HepG2 (cell line): ENCODE measurements around the gene NEUROG2. TPM values are rescaled to one million over a fixed set of nuclear protein-coding genes. Genes with fewer than 3 reads are reported as not detected.

Experiments
- ATAC-seq: fragments of 200-7000 bp; cut with Tn5 transposase; 3 replicates; pipeline ENCODE4 v1.9.1; 2020; ENCODE audit warnings: mild to moderate bottlenecking, moderate library complexity
- BruUV-seq: library from RNA; stranded (reverse); fragments of 400-500 nt; replicated peaks from 2 replicates; lab custom pipeline; 2021; lab: Mats Ljungman, UMichigan
- CTCF ChIA-PET: fragments of 300-600 bp; formaldehyde crosslinking; extraction: SDS; loops from one replicate; lab custom pipeline; 2021; ENCODE audit warnings: low total read pairs, inconsistent platforms, low intra/inter-chr PET ratio; lab: Yijun Ruan, JAX
- POLR2A ChIA-PET: fragments of 350-600 bp; sonication (Branson Sonifier 250); formaldehyde crosslinking; loops from one replicate; lab custom pipeline; 2020; ENCODE audit warnings: antibody characterized with exemption, inconsistent platforms; lab: Yijun Ruan, JAX
- DNase-seq: peaks from one replicate; pipeline ENCODE4 v3.0.0-alpha.2; 2015; ENCODE audit warnings: low spot score
- FAIRE-seq: peaks from 3 replicates; lab custom pipeline; 2011; peaks lifted over from hg19 to GRCh38; lab: Jason Lieb, UNC
- H2AFZ ChIP-seq: one replicate; pipeline ENCODE4 v1.6.1; 2011; ENCODE audit warnings: low read length, inconsistent platforms
- H3K27ac ChIP-seq: fragments of 300-600 bp; 3 replicates; pipeline ENCODE4 v1.8.0; 2011; ENCODE audit warnings: mixed run types, mild to moderate bottlenecking, mixed read lengths, low read length, inconsistent platforms; ENCODE audit not compliant: insufficient read depth; ENCODE audit errors: extremely low read length
- H3K27me3 ChIP-seq, 2 experiments: fragments of 200-600 bp in 1 of 2; 2 replicates in 1 of 2; 3 replicates in 1 of 2; pipeline versions ENCODE4 v1.6.0 to v1.8.0; 2011; ENCODE audit warnings: low read length in 2 of 2, mild to moderate bottlenecking in 2 of 2, moderate library complexity in 2 of 2, inconsistent platforms in 1 of 2; ENCODE audit not compliant: insufficient read depth in 2 of 2, control insufficient read depth in 1 of 2
- H3K36me3 ChIP-seq, 2 experiments: fragments of 200-600 bp in 1 of 2; replicated peaks in 1 of 2; 2 replicates in 1 of 2; 3 replicates in 1 of 2; pipeline versions ENCODE4 v1.5.1 to v1.8.0; 2011; ENCODE audit warnings: low read length in 2 of 2, inconsistent platforms in 1 of 2; ENCODE audit not compliant: insufficient read depth in 2 of 2, control insufficient read depth in 1 of 2
- H3K4me1 ChIP-seq: 2 replicates; pipeline ENCODE4 v1.5.1; 2012; ENCODE audit warnings: low read length, inconsistent platforms; ENCODE audit not compliant: insufficient read depth
- H3K4me2 ChIP-seq: 2 replicates; pipeline ENCODE4 v1.6.0; 2011; ENCODE audit warnings: low read depth, low read length, inconsistent platforms
- H3K4me3 ChIP-seq, 3 experiments: fragments of 200-600 bp in 1 of 3; sonication (generic), shearing (Covaris generic) in 1 of 3; replicated peaks in 1 of 3; 2 replicates each; pipeline ENCODE4 v1.5.1; 2011 to 2016; ENCODE audit warnings: low read length in 3 of 3, inconsistent platforms in 2 of 3, low read depth in 2 of 3, mild to moderate bottlenecking in 2 of 3, control low read depth in 1 of 3, mixed read lengths in 1 of 3; ENCODE audit not compliant: insufficient read depth in 1 of 3
- H3K79me2 ChIP-seq: one replicate; pipeline ENCODE4 v1.6.1; 2011; ENCODE audit warnings: low read length, inconsistent platforms; ENCODE audit not compliant: insufficient read depth
- H3K9ac ChIP-seq: 2 replicates; pipeline ENCODE4 v1.6.0; 2011; ENCODE audit warnings: mild to moderate bottlenecking, low read depth, low read length, inconsistent platforms; ENCODE audit not compliant: insufficient read depth
- H3K9me3 ChIP-seq: 2 replicates; pipeline ENCODE4 v1.5.1; 2012; ENCODE audit warnings: mild to moderate bottlenecking, low read length
- H4K20me1 ChIP-seq: 2 replicates; pipeline ENCODE4 v1.6.0; 2011; ENCODE audit warnings: inconsistent platforms, mild to moderate bottlenecking, low read length, moderate library complexity; ENCODE audit not compliant: insufficient read depth
- FOXJ3 ChIP-seq: sonication (generic); formaldehyde crosslinking; IDR thresholded peaks from 2 replicates; pipeline ENCODE4 v1.4.0; 2020; ENCODE audit warnings: missing genetic modification reagents, mild to moderate bottlenecking, borderline replicate concordance
- HOXA5 ChIP-seq: sonication (generic); formaldehyde crosslinking; IDR thresholded peaks from 2 replicates; pipeline ENCODE4 v1.4.0; 2020; ENCODE audit warnings: missing genetic modification reagents
- MATR3 ChIP-seq: sonication (generic); formaldehyde crosslinking; IDR thresholded peaks from 2 replicates; pipeline ENCODE4 v1.4.0; 2020; ENCODE audit warnings: missing genetic modification reagents
- NCOA5 ChIP-seq: sonication (generic); formaldehyde crosslinking; IDR thresholded peaks from 2 replicates; pipeline ENCODE4 v1.4.0; 2020; ENCODE audit warnings: missing genetic modification reagents
- NR1H2 ChIP-seq: sonication (generic); formaldehyde crosslinking; IDR thresholded peaks from 2 replicates; pipeline ENCODE4 v1.8.1; 2022; ENCODE audit warnings: low read depth, missing genetic modification reagents, borderline replicate concordance
- PHF5A ChIP-seq: IDR thresholded peaks from one replicate; pipeline ENCODE4 v1.6.1; 2018; ENCODE audit warnings: low read depth, missing genetic modification reagents; ENCODE audit not compliant: unreplicated experiment
- PITX1 ChIP-seq: sonication (generic); formaldehyde crosslinking; IDR thresholded peaks from 2 replicates; pipeline ENCODE4 v1.5.1; 2020; ENCODE audit warnings: mild to moderate bottlenecking, missing genetic modification reagents
- REXO4 ChIP-seq: sonication (generic); formaldehyde crosslinking; IDR thresholded peaks from 2 replicates; pipeline ENCODE4 v1.8.0; 2022; ENCODE audit warnings: missing genetic modification reagents, mild to moderate bottlenecking, borderline replicate concordance
- ZBTB3 ChIP-seq: sonication (generic); formaldehyde crosslinking; IDR thresholded peaks from 2 replicates; pipeline ENCODE4 v1.4.0; 2020; ENCODE audit warnings: low read depth, mild to moderate bottlenecking, moderate library complexity, missing genetic modification reagents, borderline replicate concordance
- ZNF17 ChIP-seq: sonication (generic); formaldehyde crosslinking; IDR thresholded peaks from 2 replicates; pipeline ENCODE4 v1.5.0; 2020; ENCODE audit warnings: mild to moderate bottlenecking, missing genetic modification reagents
- ZSCAN29 ChIP-seq: sonication (generic); formaldehyde crosslinking; conservative IDR thresholded peaks from 2 replicates; pipeline ENCODE4 v1.4.0; 2020; ENCODE audit warnings: mild to moderate bottlenecking, missing genetic modification reagents
- whole genome bisulfite sequencing: methylation state at CpG from one replicate; pipeline ENCODE4 v1.1.6; 2017; ENCODE audit warnings: low lambda C conversion rate; 5-methylcytosine and 5-hydroxymethylcytosine counted together
- in situ Hi-C: cut with HindIII; loops from 2 replicates; pipeline ENCODE4 v1.10.0; 2017; ENCODE audit warnings: low pct_unique_long_range_greater_than_20kb; ENCODE audit not compliant: extremely low pct_ligation_motif_present
- intact Hi-C: fragments of 100-400 bp; cut with micrococcal nuclease; formaldehyde crosslinking; loops from one replicate; pipeline ENCODE4 v1.10.0; 2022; ENCODE audit not compliant: unreplicated experiment
- polyA plus RNA-seq, 8 experiments: library from polyadenylated mRNA; depleted of rRNA in 3 of 8; stranded (reverse) in 7 of 8; unstranded in 1 of 8; fragments of >200 nt; fragmentation: Illumina TruSeq in 4 of 8; extraction: Trizol in 4 of 8; gene quantifications; 2 replicates each; pipeline versions ENCODE4 v1.2.1 to v1.2.3, GENCODE V29; 2011 to 2016; ENCODE audit warnings: low read depth in 4 of 8, missing spikeins in 1 of 8, mixed read lengths in 1 of 8; ENCODE audit not compliant: insufficient read depth in 1 of 8
- total RNA-seq, 5 experiments: library from RNA; depleted of rRNA; stranded (reverse); fragments of >200 nt; fragmentation: Illumina TruSeq; extraction: Trizol; gene quantifications; 2 replicates each; pipeline ENCODE4 v1.2.3, GENCODE V29; 2016; ENCODE audit warnings: low read depth in 1 of 5
- TF ChIP-seq, protein P1 (sequence below): sonication (generic); formaldehyde crosslinking; conservative IDR thresholded peaks from 2 replicates; pipeline ENCODE4 v1.4.0; 2020; ENCODE audit warnings: missing genetic modification reagents

NEUROG2 gene
- total and polyA plus RNA-seq, 2 of the 13 experiments (the other 11 are each of a cell fraction or from before 2014, with no cell fraction given): not detected

DNA sequence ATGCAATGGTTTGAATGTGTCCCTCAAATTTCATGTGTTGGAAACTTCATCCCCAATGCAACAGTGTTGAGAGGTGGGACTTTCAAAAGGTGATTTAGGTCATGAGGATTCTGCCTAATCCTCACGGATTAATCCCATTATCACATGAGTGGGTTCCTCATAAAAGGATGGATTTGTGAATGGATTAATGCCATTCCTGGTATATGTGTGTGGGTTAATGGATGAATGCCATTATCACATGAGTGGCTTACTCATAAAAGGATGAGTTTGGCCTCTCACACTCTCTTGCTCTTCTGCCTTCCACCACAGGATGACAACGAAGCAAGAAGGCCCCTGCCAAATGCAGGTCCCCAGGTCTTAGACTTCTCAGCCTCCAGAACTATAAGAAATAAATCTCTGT, 30.5 kb upstream of the NEUROG2 start:
- in situ Hi-C loops: no loop called here
- no peak for ATAC-seq

More for the DNA sequence above, 30.5 kb upstream of the NEUROG2 start:
- FAIRE-seq: no peak
- Histone ChIP-seq H3K79me2 (no peaks in the 10 kb centered on the region), H3K9ac (no peak overlapping the region), H3K36me3 (no peaks in the 10 kb centered on the region), H3K27ac (no peak overlapping the region), H3K9me3 (no peaks in the 10 kb centered on the region), H3K4me2 (no peak overlapping the region), H3K4me3 (no peak overlapping the region), H4K20me1 (no peaks in the 10 kb centered on the region), H3K4me1 (no peaks in the 10 kb centered on the region), H3K27me3 (no peaks in the 10 kb centered on the region), H2AFZ (no peak overlapping the region)
- POLR2A ChIA-PET: no interaction called here
- 89% methylated on average over 2 of the region's 2 CpGs for WGBS
- intact Hi-C loops: no loop called here
- TF ChIP-seq HOXA5 (CRISPR knock-in tag) (no peak), NR1H2 (CRISPR knock-in tag) (no peak), ZNF17 (no peak), MATR3 (CRISPR knock-in tag) (no peak), ZSCAN29 (CRISPR knock-in tag) (no peak), PHF5A (CRISPR knock-in tag) (no peak), PITX1 (CRISPR knock-in tag) (no peak), FOXJ3 (CRISPR knock-in tag) (no peak), ZBTB3 (CRISPR knock-in tag) (no peak), NCOA5 (CRISPR knock-in tag) (no peak), REXO4 (no peak)
- TF ChIP-seq, protein P1, sequence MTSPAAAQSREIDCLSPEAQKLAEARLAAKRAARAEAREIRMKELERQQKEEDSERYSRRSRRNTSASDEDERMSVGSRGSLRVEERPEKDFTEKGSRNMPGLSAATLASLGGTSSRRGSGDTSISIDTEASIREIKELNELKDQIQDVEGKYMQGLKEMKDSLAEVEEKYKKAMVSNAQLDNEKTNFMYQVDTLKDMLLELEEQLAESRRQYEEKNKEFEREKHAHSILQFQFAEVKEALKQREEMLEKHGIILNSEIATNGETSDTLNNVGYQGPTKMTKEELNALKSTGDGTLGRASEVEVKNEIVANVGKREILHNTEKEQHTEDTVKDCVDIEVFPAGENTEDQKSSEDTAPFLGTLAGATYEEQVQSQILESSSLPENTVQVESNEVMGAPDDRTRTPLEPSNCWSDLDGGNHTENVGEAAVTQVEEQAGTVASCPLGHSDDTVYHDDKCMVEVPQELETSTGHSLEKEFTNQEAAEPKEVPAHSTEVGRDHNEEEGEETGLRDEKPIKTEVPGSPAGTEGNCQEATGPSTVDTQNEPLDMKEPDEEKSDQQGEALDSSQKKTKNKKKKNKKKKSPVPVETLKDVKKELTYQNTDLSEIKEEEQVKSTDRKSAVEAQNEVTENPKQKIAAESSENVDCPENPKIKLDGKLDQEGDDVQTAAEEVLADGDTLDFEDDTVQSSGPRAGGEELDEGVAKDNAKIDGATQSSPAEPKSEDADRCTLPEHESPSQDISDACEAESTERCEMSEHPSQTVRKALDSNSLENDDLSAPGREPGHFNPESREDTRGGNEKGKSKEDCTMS (CRISPR knock-in tag): no peak
- CTCF ChIA-PET: no interaction called here
- no TSS peak for BruUV-seq
- DNase-seq: no peak
